ENCODE data around the gene CD58. TPM values are rescaled to one million over a fixed set of nuclear protein-coding genes. Genes with fewer than 3 reads are reported as not detected.

The CD58 gene
- total and polyA plus RNA-seq, 9 of the 15 experiments (the other 6 are each of a cell fraction or from before 2014, with no cell fraction given): 18.1 to 113 (median 37.4) TPM

GRCh38 chr1:116503546-116504307, 67.1 kb downstream of the CD58 start:
- no peaks in the 10 kb centered on the region for H4K20me1 ChIP-seq (replicated peaks; ENCODE audit: control insufficient read depth, insufficient read depth, low read length)
- H3K27me3 ChIP-seq (ENCODE audit: control insufficient read depth in 2 of 2, insufficient read depth in 2 of 2, low read length in 2 of 2): no peaks in the 10 kb centered on the region
- no peaks in the 10 kb centered on the region for H3K9me1 ChIP-seq (ENCODE audit: control insufficient read depth, insufficient read depth, low read length)
- H3K79me2 ChIP-seq (ENCODE audit: control insufficient read depth, insufficient read depth, low read length): no peaks in the 10 kb centered on the region
- FAIRE-seq: no peak
- no TSS peak for BruUV-seq (replicated peaks)
- H3K9me3 ChIP-seq (replicated peaks; ENCODE audit: control insufficient read depth, insufficient read depth, low read depth, low read length): no peaks in the 10 kb centered on the region; the same call in 1 of the 2 replicates
- POLR2A ChIA-PET: interaction anchor here (0.6 to 2.4 kb wide), 16 partner anchors 10 to 556 kb away, joined by 3 to 14 read pairs (median 4); partner anchors contain the start of gene TTF2
- peak overlapping the region; percentile 99 for H3K27ac ChIP-seq (ENCODE audit: extremely low read depth, low read depth, low read length)
- DNase-seq (ENCODE audit: extremely low read depth in 1 of 4, low spot score in 3 of 4): peak; percentile 90 to 95 (median 92)
- H3K9ac ChIP-seq (ENCODE audit: insufficient read depth in 1 of 2, low read depth in 2 of 2, low read length in 2 of 2): peak overlapping the region; percentile 83 to 92
- CTCF ChIA-PET (ENCODE audit: low intra/inter-chr PET ratio): interaction anchor here (0.6 kb wide), 1 partner anchor 152 kb away, joined by 3 read pairs; no protein-coding TSS in a partner anchor
- H3K4me2 ChIP-seq (ENCODE audit: insufficient read depth, low read length): peak overlapping the region; percentile 86
- WGBS (ENCODE audit: insufficient coverage, low coverage, missing lambda C conversion rate): 23% methylated on average over 7 of the region's 7 CpGs
- ATAC-seq: peak; percentile 67
- in situ Hi-C loops (cut with MboI): loop anchor here (10.0 kb wide), 1 partner anchor 699 kb away; no protein-coding TSS in a partner anchor
- intact Hi-C loops (cut with micrococcal nuclease): loop anchor here (1.0 to 10.0 kb wide), 2 partner anchors 67 to 551 kb away; no protein-coding TSS in a partner anchor
- H2AFZ ChIP-seq (ENCODE audit: low read depth, low read length): peak overlapping the region; percentile 91
- H3K4me1 ChIP-seq (replicated peaks in 1 of 2; ENCODE audit: control insufficient read depth in 2 of 2, insufficient read depth in 2 of 2, low read length in 2 of 2): peaks cover 43 to 79% of the 10 kb centered on the region in 2 experiments
- H3K36me3 ChIP-seq (ENCODE audit: control insufficient read depth, insufficient read depth, low read length): no peaks in the 10 kb centered on the region
- H3K4me3 ChIP-seq: no peak overlapping the region
- TF ChIP-seq JUND (IDR thresholded peaks at IDR 0.05; ENCODE audit: borderline replicate concordance, low read depth, low read length) (peak; percentile 57), JUND (tag; IDR thresholded peaks at IDR 0.05; ENCODE audit: borderline replicate concordance, low read depth, low read length) (no peak; the same call in 2 of the 3 replicates), NRF1 (conservative IDR thresholded peaks at IDR 0.05 in 1 of 2, IDR thresholded peaks at IDR 0.05 in 1 of 2) (no peak), ZNF695 (CRISPR knock-in tag; IDR thresholded peaks at IDR 0.05) (no peak), CEBPZ (IDR thresholded peaks at IDR 0.05; ENCODE audit: borderline replicate concordance, low read depth, low read length) (no peak), ARID1B (IDR thresholded peaks at IDR 0.05) (peak; percentile 97), IRF9 (tag; IDR thresholded peaks at IDR 0.05) (no peak), POLR2B (IDR thresholded peaks at IDR 0.05; ENCODE audit: low read depth, partially characterized antibody) (peak; percentile 16), FOXK1 (CRISPR knock-in tag; IDR thresholded peaks at IDR 0.05; ENCODE audit: borderline replicate concordance) (no peak), VEZF1 (CRISPR knock-in tag; IDR thresholded peaks at IDR 0.05) (peak; percentile 77), SREBF1 (IDR thresholded peaks at IDR 0.05; ENCODE audit: borderline replicate concordance, low read depth, low read length) (no peak), ZBTB2 (IDR thresholded peaks at IDR 0.05) (peak; percentile 65; the same call in 1 of the 2 replicates)
